DOHH2 (cell line): ENCODE data around the gene SYTL1.

Source experiments
- H3F3A ChIP-seq: fragments of 200-600 bp; sonication (generic), shearing (Covaris generic); 2 replicates; pipeline ENCODE4 v1.6.0; 2016; ENCODE audit warnings: antibody characterized with exemption, mild to moderate bottlenecking; ENCODE audit not compliant: control insufficient read depth, insufficient read depth
- H3K27ac ChIP-seq: fragments of 200-600 bp; sonication (generic); 2 replicates; pipeline ENCODE4 v1.5.1; 2014; ENCODE audit warnings: low read depth, mild to moderate bottlenecking, low read length, moderate library complexity
- H3K27me3 ChIP-seq: fragments of 200-600 bp; sonication (generic); 2 replicates; pipeline ENCODE4 v1.6.1; 2014; ENCODE audit warnings: mild to moderate bottlenecking, low read length, mixed read lengths; ENCODE audit not compliant: control insufficient read depth
- H3K36me3 ChIP-seq: fragments of 200-600 bp; sonication (generic); 2 replicates; pipeline ENCODE4 v1.6.1; 2014; ENCODE audit warnings: mild to moderate bottlenecking, low read length, moderate library complexity, mixed read lengths; ENCODE audit not compliant: control insufficient read depth
- H3K4me1 ChIP-seq: fragments of 200-600 bp; sonication (generic); 2 replicates; pipeline ENCODE4 v1.6.1; 2014; ENCODE audit warnings: mild to moderate bottlenecking, low read length, mixed read lengths; ENCODE audit not compliant: control insufficient read depth
- H3K4me2 ChIP-seq: fragments of 200-600 bp; sonication (generic); 2 replicates; pipeline ENCODE4 v1.6.0; 2014; ENCODE audit warnings: mild to moderate bottlenecking, low read length, moderate library complexity
- H3K4me3 ChIP-seq: fragments of 200-600 bp; sonication (generic); 2 replicates; pipeline ENCODE4 v1.5.1; 2014; ENCODE audit warnings: mild to moderate bottlenecking, low read length, mixed read lengths
- H3K79me2 ChIP-seq: fragments of 200-600 bp; sonication (generic); 2 replicates; pipeline ENCODE4 v1.6.1; 2014; ENCODE audit warnings: mild to moderate bottlenecking, low read length, mixed read lengths; ENCODE audit not compliant: control insufficient read depth
- H3K9me2 ChIP-seq: fragments of 200-600 bp; sonication (generic); replicated peaks from 2 replicates; pipeline ENCODE4 v1.6.1; 2014; ENCODE audit warnings: mild to moderate bottlenecking, low read length, mixed read lengths; ENCODE audit not compliant: control insufficient read depth
- H3K9me3 ChIP-seq: fragments of 200-600 bp; sonication (generic); 2 replicates; pipeline ENCODE4 v1.6.1; 2014; ENCODE audit warnings: antibody characterized with exemption, low read length, mixed read lengths; ENCODE audit not compliant: control insufficient read depth, insufficient read depth
- H4K20me1 ChIP-seq: fragments of 200-600 bp; sonication (generic); 2 replicates; pipeline ENCODE4 v1.6.0; 2014; ENCODE audit warnings: low read depth, mild to moderate bottlenecking, antibody characterized with exemption, low read length, moderate library complexity; ENCODE audit not compliant: control insufficient read depth, insufficient read depth
- CTCF ChIP-seq: fragments of 200-600 bp; sonication (generic); IDR thresholded peaks from one replicate; pipeline ENCODE4 v1.5.1; 2014; ENCODE audit warnings: antibody characterized with exemption, mild to moderate bottlenecking, low read depth, low read length; ENCODE audit not compliant: poor library complexity, severe bottlenecking
- EZH2phosphoT487 ChIP-seq: fragments of 200-600 bp; sonication (generic); IDR thresholded peaks from 2 replicates; pipeline ENCODE4 v1.6.1; 2017; ENCODE audit warnings: borderline replicate concordance, mild to moderate bottlenecking, antibody characterized with exemption, low read length, moderate library complexity, mixed read lengths

The SYTL1 gene

GRCh38 chr1:27388337-27389005 is 46.6 kb downstream of the SYTL1 start:
- H3K9me2 ChIP-seq = no peaks in the 10 kb centered on the region
- no peaks in the 10 kb centered on the region for H3K9me3 ChIP-seq
- no peaks in the 10 kb centered on the region for H3F3A ChIP-seq
- no peaks in the 10 kb centered on the region for H3K79me2 ChIP-seq
- H3K36me3 ChIP-seq = no peaks in the 10 kb centered on the region
- no peaks in the 10 kb centered on the region for H4K20me1 ChIP-seq
- no peak overlapping the region for H3K4me2 ChIP-seq
- H3K4me1 ChIP-seq = peaks cover 16% of the 10 kb centered on the region
- H3K4me3 ChIP-seq = no peak overlapping the region
- TF ChIP-seq EZH2phosphoT487 (no peak), CTCF (peak; percentile 98)
- peaks cover 2% of the 10 kb centered on the region; the same call in 1 of the 2 replicates for H3K27me3 ChIP-seq
- H3K27ac ChIP-seq = no peak overlapping the region

- Histone ChIP-seq H3K79me2 (no peaks in the 10 kb centered on the region), H3K4me1 (peaks cover 16% of the 10 kb centered on the region), H3K4me2 (peak overlapping the region; percentile 81), H3K36me3 (no peaks in the 10 kb centered on the region), H3K9me3 (no peaks in the 10 kb centered on the region), H4K20me1 (no peaks in the 10 kb centered on the region), H3F3A (no peaks in the 10 kb centered on the region), H3K27me3 (peaks cover 2% of the 10 kb centered on the region; the same call in 1 of the 2 replicates), H3K27ac (no peak overlapping the region), H3K4me3 (peak overlapping the region; percentile 74), H3K9me2 (no peaks in the 10 kb centered on the region)
- TF ChIP-seq EZH2phosphoT487 = no peak
- TF ChIP-seq CTCF = no peak
Observed at GRCh38 chr1:27391511-27392095, 49.8 kb downstream of the SYTL1 start.

GRCh38 chr1:27392096-27392777 is 50.4 kb downstream of the SYTL1 start, which contains the start of gene GPR3:
GPR3 (plus strand) TSS chr1:27392622; CDS start chr1:27393799, 1,177 bp downstream.
- no peaks in the 10 kb centered on the region for H3K9me3 ChIP-seq

More at GRCh38 chr1:27392096-27392777, 50.4 kb downstream of the SYTL1 start, which contains the start of gene GPR3:
- H3K36me3 ChIP-seq = no peaks in the 10 kb centered on the region
- peak within 1 kb of the TSS; percentile 81 for H3K4me2 ChIP-seq
- H4K20me1 ChIP-seq = no peaks in the 10 kb centered on the region
- no peak within 1 kb of the TSS for H3K27ac ChIP-seq
- peaks cover 16% of the 10 kb centered on the region for H3K4me1 ChIP-seq
- peak within 1 kb of the TSS; percentile 74 for H3K4me3 ChIP-seq
- no peaks in the 10 kb centered on the region for H3F3A ChIP-seq
- no peaks in the 10 kb centered on the region for H3K79me2 ChIP-seq
- H3K9me2 ChIP-seq = no peaks in the 10 kb centered on the region
- TF ChIP-seq EZH2phosphoT487 = no peak
- peak; percentile 69 for TF ChIP-seq CTCF
- H3K27me3 ChIP-seq = no peaks in the 10 kb centered on the region
